NCI-H128 (cell line): ENCODE data around the gene NRXN3.
"Not testable (repeated sequence)": the region's sequence is repeated elsewhere in the genome, so short reads cannot be mapped to it uniquely, and the experiment has no call there.

Experiments used
- DNase-seq: peaks from one replicate; lab custom pipeline; 2025; ENCODE audit not compliant: unreplicated experiment; lab: John Stamatoyannopoulos, UW

NRXN3 gene

DNA sequence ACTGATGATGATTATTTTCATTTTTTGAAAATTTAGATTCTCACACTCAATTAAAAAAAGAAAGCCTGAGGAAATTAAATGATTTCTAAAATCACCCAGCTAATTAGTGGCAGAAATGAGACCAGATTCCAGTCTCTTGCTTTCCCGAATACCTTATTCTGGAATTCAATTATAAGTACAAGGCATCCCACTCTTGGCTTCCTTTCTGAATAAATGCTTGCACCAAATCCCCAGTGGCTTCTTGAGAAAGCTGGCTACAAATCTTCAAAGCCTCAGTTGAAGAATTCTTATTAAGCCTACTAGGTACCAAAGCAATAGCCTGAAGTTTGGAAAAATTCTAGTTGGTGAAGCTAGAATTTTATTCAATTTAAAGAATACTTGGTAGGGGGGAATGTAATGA, 1564.5 kb downstream of the NRXN3 start:
- no peak for DNase-seq

DNA sequence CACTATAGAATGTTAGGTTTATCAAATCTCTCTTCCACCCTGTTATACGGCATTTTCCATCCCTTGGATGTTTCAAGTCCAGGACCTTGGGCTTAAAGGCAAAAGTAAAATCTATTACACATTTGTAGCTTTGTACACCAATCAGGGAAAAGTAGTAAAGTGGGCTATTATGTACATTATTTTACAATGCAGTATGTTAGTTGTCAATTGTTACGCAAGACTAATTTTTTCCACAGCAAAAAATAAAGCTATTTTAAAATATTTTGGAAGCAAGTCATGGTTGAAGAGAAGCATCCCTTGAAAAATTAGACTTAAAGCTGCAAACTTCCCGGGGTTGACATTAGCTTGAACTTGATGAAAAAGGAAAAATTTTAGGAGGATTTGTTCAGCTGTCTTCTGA, 1564.9 kb downstream of the NRXN3 start:
- no peak for DNase-seq

DNA sequence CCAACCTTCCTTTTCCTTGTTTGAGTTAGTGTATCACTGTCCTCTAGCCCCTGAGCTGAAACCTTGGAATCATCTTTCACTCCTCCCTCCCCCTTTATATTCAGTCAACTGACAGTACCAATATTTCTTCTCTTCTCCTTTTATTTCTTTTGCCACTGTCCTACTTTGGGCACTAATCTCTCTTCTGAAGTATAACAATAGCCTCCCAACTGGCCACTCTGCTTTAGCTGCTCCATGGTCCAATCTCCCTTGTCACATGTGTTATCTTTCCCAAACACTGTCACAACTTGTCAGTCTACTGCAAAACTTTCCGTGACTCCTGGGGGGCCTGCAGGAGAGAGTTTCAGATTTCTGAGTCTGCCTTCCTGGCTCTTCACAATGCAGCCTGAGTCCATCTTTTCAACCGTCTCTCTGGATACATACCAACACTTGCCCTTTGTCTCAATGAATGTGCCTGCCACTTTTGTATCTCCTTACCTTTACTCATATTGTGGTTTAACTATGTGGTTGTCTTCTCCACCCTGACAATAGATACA, 1570.0 kb downstream of the NRXN3 start:
- no peak for DNase-seq

GRCh38 chr14:79742142-79742541, 1572.0 kb downstream of the NRXN3 start:
- DNase-seq, result no peak

DNA sequence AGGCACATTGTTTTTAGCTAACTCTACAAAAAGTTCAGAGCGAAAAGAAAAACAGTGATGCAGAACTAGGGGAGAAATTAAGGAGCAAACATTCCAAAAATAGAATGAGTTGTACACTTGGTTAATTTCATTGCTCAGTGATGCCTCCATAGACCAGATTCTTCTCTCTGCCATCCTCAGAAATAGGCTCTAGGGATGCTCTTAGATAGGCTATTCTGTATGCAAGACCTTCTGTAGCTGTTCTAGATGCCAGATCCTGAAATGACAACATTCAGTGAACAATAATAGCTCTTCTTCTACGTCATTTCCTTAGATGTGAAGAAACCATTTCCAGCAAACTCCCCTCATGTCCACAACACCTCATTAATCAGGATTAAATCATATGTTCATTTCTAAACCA, 1574.9 kb downstream of the NRXN3 start:
- DNase-seq, result no peak

DNA sequence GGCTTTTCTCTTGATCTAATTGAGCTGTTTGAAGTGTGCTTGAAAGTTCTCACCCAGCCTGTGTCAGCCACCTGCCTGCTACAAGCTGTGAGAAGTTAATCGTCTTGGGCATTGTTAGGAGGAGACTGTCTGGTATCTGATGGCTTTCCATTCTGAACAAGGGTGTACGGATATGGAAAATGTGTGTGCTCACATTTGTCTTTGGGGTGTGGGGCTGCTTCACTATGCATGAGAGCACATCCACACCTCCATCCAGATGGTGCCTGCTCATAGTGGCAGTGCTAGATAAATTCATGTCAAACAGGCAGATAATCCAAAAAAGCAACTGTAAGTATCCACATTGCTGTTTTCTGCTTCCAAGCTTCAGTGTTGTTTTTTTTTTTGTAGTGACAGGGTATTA, 1578.9 kb downstream of the NRXN3 start:
- no peak for DNase-seq

DNA sequence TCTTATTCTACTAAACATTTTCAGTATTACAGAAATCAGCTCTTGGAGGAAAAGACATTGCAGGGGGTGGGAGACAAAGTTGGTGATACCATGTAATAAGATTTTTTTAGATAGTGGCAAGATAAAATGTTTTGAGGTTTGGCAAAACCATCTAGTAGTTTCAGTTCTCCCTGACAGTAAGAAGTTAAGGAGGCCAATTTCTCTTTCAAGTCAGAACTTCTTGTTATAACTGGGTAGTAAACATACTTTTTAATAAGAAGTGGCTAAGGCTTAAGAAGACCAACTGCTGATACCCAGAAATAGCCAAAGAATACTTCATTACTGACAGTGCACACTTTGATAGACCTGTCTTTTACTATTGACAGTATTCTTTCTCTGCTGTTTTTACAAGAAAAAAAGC, 1588.8 kb downstream of the NRXN3 start:
- no peak for DNase-seq

- DNase-seq, result no peak
Measured at GRCh38 chr14:79764323-79764722, 1594.2 kb downstream of the NRXN3 start.

GRCh38 chr14:79766511-79766910, 1596.3 kb downstream of the NRXN3 start:
- DNase-seq, result no peak

- DNase-seq, result no peak
Measured at GRCh38 chr14:79767251-79767650, 1597.1 kb downstream of the NRXN3 start.

- not testable (repeated sequence) for DNase-seq
Measured at GRCh38 chr14:79767721-79768120, 1597.5 kb downstream of the NRXN3 start.

DNA sequence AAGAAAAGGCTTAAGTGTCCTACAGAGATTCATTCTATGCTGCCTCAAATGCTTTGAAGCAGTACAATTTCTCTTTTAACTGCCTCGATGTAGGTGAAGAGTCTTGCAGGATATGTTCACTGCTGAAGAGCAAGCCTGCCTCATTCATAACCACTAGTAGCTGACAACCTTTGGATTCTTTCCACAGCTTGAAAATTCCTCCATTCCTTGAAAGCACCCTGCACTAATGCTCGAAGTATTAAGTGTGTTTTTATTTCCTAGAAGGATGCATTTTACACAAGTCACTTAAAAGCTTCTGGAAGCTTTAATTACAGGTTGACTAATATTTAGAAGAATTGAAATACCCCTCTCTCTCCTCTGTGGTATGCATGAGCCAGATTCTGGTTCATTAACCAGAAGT, 1611.7 kb downstream of the NRXN3 start:
- no peak for DNase-seq

- DNase-seq, result no peak
Measured at GRCh38 chr14:79783041-79783440, 1612.9 kb downstream of the NRXN3 start.

DNA sequence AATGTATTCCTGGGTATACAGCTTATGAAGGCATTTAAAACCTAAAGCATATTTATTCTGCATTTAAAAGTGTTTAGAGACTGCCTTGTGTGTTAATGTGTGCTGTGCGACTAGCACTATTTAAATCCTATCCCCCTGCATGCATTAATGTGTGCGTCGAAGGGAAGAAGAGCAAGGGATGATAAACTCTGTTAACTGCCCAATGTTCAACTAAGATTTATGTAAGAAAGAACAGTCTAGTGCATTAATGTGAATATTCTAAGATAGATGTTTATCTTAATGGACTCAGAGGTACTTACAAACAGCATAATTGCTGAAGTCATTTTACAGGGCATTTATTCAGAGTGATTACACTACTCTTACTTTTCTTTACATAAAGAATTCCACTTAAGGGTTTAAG, 1616.3 kb downstream of the NRXN3 start:
- no peak for DNase-seq

DNA sequence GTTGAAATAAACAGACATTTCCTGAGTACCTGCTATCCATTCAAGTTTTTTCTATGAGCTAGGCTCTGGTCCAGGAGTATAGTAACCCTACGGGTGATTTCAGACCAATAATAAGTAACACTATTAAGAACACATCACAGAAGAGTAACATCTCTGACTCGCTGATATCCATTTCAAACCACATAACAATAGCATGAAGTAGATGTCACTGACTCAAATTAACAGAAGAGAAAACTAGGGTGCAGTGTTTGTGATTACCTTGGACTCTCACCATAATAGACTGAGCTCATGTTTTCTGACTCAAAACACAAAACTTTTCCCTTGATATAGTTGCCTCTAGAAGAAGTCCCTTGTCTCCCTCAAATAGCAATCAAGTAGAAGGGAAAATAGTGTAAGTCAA, 1618.2 kb downstream of the NRXN3 start:
- DNase-seq, result no peak

DNA sequence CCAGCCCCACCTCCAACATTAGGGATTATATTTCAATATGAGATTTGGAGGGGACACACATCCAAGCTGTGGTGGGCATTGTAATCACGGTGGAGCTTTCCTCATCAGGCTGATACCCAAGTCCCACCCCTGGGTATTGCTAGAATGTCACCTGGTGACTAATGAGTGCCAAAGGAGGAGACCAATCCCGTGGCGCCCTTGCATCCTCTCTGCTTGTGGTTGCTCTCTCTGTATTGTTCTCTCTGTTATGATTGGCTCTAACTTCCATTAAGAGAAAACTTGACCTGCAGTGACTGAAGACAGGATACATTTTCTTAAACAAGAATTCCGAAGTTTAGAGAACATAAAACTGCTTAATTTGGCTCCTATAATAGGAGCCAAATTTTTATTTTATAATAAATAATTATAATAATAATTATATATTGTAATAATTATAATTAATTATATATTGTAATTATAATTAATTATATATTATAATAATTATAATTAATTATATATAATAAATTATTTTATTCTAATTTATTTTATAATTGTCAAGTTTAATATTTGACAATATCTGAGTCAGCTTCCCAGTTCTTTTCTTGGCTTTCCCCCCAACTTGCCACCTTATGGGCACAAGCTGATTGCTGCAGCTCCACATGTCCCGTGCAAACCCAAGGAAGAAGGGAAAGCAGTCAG, 1621.0 kb downstream of the NRXN3 start:
- DNase-seq, result no peak

- DNase-seq, result no peak
Measured at GRCh38 chr14:79802093-79802492, 1631.9 kb downstream of the NRXN3 start.

DNA sequence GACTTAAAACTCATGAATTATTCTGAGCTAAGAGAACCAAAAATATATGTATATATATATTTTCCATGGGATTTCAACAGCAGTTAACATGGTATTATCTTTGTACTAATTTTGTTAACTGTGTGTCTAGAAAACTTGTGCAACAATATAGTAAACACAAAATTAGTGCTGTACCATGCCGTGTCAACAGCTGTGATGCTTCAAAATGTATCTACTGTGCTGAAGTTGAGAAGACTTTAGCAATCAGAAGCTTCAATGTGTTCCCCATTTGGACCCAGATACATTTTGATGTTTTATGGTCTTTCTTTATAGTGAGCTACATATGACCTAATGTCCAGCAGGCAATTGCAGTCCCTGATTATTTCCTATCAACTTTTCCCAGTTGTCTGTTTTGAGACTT, 1635.5 kb downstream of the NRXN3 start:
- no peak for DNase-seq

DNA sequence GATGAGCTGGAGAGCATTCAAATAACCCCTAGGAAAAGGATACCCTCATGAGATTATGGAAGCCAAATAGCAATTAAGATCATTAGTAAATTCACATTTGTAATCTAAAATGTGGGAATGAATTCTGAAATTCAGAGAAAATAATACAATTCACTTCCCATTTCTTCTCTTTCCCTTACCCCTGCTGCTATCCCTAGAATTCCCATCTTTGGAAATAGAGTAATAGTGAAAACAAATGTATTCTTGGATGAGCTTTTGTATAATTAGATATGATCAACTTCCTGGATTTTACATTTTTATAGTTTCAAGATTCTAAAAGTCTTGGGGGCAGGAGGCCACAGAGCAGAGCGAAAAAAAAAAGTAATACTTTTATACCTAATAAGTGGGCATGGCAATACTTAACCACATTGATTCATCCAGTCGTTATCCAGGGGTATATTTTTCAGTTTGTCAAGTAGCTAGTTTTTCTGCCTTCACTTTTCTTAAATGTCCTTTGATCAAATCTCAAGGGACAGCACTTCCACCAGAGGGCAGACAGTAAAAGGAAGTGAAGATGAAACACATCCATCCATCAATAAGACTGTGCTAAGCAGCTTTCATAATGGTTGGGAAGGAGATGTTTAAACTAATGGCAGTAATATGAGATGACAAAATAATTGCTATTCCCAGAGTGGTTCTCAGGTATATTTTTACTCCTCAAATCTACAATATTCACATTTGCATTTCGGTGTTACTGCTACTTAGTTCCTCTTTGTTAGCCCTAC, 1639.9 kb downstream of the NRXN3 start:
- DNase-seq, result peak; percentile 36

DNA sequence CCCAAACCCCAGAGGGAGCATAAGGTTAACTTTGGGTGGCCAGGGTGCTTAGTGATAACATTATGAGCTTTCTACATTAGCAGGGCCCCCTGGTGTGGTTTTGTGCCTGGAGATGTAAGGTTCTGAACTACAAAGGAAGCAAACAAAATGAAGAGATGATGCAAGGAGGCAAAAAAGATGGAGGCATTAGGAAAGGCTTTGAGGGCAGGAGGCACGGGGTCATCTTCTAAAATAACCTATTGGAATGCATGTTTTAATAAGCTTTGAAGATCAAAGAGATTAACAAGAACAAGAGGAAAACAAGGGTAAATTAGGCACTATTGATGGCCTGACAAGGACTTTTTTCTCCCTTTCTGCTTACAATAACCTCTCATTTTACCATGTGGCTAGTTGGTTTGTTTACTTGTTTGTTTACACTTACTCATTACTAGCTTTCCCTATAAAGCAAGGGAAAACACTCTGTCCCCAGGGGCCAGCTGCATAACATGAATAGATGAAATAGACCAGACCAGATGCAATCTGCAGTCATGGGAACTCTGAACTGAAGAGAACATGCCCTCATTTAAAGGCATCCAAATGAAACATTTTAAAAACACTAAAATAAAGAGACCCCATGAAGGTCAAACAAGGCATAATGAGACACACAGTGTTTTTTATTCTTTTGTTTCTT, 1650.8 kb downstream of the NRXN3 start:
- no peak for DNase-seq

GRCh38 chr14:79822034-79822433, 1651.9 kb downstream of the NRXN3 start:
- no peak for DNase-seq

- no peak for DNase-seq
Measured at GRCh38 chr14:79825046-79825521, 1654.9 kb downstream of the NRXN3 start.
